HG03280 (cell line): ENCODE results near the gene RNASE13.
"Not testable (repeated sequence)": the region's sequence is repeated elsewhere in the genome, so short reads cannot be mapped to it uniquely, and the experiment has no call there.

Source experiments
- ATAC-seq: cut with Tn5 transposase; IDR thresholded peaks from one replicate; pipeline ENCODE4 v1.9.1; 2021; ENCODE audit warnings: mild to moderate bottlenecking, moderate library complexity; ENCODE audit not compliant: unreplicated experiment

The RNASE13 gene

DNA sequence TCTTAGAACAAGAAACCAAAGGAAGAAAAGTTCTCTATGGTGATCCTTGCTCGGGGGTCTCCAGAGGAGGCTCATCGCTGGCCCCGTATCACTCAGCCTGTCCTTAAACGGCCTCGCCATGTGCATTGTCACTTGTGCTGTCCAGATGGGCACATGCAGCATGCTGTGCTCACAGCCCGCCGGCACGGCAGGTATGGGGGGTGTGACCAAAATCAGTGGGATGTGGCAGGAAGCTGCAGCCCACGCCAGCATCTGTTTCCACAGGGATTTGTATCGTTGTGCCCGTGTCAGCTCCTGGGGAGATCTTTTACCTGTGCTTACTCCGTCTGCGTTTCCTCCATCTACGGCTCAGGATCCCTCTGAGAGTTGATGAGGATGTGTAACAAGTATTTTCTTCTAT, 38.1 kb downstream of the RNASE13 start:
- ATAC-seq = no peak

DNA sequence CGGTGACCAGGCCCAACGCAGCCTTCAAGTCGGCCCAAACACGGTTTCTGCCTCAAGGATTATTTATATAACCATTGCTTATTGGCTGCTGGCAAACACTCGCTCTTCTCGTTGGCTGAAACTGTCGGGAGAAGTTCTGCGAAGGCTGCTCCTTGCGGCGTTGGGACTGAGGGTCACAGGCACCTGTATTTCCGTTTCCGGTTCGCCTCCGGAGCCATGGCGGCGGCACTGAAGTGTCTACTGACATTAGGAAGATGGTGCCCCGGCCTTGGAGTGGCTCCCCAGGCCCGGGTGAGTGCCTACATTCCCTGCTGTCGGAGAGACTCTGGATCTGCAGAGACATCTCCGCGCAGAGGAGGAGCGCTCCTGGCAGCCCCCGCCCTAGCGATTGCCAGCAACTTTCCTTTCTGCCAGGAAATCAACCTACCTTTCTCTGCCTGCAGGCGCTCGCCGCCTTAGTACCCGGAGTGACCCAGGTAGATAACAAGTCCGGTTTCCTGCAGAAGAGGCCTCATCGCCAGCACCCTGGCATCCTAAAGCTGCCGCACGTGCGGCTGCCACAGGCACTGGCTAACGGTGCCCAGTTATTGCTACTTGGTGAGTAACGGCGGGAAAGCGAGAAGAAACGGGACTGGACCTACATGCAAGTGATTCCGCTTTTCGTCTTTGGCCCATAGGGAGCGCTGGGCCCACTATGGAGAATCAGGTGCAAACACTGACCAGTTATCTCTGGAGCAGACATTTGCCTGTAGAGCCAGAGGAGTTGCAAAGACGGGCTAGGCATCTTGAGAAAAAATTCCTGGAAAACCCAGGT, 44.6 kb downstream of the RNASE13 start, which contains the start of gene METTL17:
Gene METTL17 (plus strand): TSS at position 194 of the 814 bp plus-strand sequence. CDS start 23 bp downstream, at position 217.
- peak; percentile 94 for ATAC-seq

DNA sequence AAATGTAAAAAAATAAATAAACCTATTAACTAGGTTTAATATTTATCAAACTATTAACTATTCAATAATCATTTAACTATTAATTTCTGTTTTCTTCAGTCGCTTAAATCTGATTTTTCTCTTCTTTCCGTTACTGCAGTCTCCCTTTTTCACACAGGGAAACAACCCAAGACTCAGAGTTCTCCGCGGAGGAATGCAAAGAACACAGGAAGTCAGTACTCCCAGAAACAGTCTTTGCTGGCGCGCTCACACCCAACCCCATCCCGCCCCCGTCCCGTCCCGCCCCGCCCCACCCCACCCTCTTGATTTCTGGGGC, 45.2 kb downstream of the RNASE13 start:
- ATAC-seq = no peak

- no peak for ATAC-seq
These were observed 45.7 kb downstream of the RNASE13 start for GRCh38 chr14:20988717-20989470.

DNA sequence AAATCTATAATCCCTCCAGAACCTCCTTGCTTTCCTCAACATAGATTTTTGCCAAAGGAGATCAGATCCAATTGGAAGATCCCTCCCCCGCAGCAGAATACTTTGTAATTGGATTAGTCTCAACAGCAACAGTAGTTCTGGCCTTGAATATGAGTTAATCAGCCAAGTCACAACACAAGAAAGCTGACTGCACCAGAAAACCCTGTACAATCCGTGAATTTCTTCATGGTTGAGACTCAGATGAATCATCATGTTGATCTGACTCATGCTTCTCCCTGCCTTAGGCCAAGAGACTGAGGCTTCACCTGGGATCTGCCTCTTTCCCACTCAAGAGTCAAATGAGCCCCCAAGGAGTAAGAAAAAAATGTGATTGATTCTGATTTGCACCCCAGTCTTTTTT, 47.8 kb downstream of the RNASE13 start:
- ATAC-seq = no peak

DNA sequence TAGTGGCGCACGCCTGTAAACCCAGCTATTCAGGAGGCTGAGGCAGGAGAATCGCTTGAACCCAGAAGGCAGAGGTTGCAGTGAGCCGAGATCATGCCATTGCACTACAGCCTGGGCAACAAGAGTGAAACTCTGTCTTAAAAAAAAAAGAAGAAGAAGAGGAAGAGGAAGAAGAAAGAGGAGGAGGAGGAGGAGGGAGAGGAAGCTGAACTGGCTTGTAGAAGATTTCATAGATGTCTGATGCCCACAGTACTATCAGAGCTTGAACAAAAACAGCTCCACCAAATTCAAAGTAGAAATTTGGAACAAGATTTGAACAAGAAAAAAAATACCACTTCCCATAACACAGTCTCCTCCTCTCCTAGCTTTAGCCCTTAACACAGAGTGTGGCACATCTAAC, 49.0 kb downstream of the RNASE13 start:
- ATAC-seq = not testable (repeated sequence)
